HCT116 (cell line): ENCODE results near the gene FER.

Experiments
- ATF3 ChIP-seq: IDR thresholded peaks from 2 replicates; pipeline ENCODE4 v1.6.1; 2012
- EGR1 ChIP-seq: IDR thresholded peaks from 2 replicates; pipeline ENCODE4 v1.6.1; 2012; ENCODE audit warnings: low read depth
- POLR2AphosphoS5 ChIP-seq: IDR thresholded peaks from 2 replicates; pipeline ENCODE4 v1.6.1; 2011; ENCODE audit warnings: mild to moderate bottlenecking, low read depth, low read length, moderate library complexity
- RAD21 ChIP-seq: IDR thresholded peaks from 2 replicates; pipeline ENCODE4 v1.6.1; 2012; ENCODE audit warnings: low read depth, mild to moderate bottlenecking
- SIN3A ChIP-seq: IDR thresholded peaks from 2 replicates; pipeline ENCODE4 v1.6.1; 2012; ENCODE audit warnings: low read depth
- TCF7L2 ChIP-seq: IDR thresholded peaks from 2 replicates; pipeline ENCODE4 v1.7.0; 2011; ENCODE audit warnings: borderline replicate concordance, inconsistent platforms; ENCODE audit not compliant: insufficient read depth, insufficient read length; ENCODE audit errors: extremely low read depth
- YY1 ChIP-seq: IDR thresholded peaks from 2 replicates; pipeline ENCODE4 v1.6.1; 2011; ENCODE audit warnings: low read length, low read depth, moderate library complexity, mild to moderate bottlenecking; ENCODE audit not compliant: insufficient replicate concordance; ENCODE audit errors: extremely low read depth
- ZBTB33 ChIP-seq: IDR thresholded peaks from 2 replicates; pipeline ENCODE4 v1.6.1; 2011; ENCODE audit warnings: mild to moderate bottlenecking, low read length, moderate library complexity; ENCODE audit not compliant: insufficient replicate concordance; ENCODE audit errors: extremely low read depth
- ZFX ChIP-seq: fragments of 450-650 bp; IDR thresholded peaks from 2 replicates; pipeline ENCODE4 v1.6.1; 2017
- TF ChIP-seq, protein P1 (sequence below), 3 experiments: fragments of 200-600 bp in 1 of 3; sonication (generic) in 1 of 3; IDR thresholded peaks in 2 of 3; conservative IDR thresholded peaks in 1 of 3; 2 replicates each; pipeline ENCODE4 v1.5.1; 2012 to 2017; ENCODE audit warnings: low read depth in 2 of 3, low read length in 2 of 3, antibody characterized with exemption in 1 of 3, borderline replicate concordance in 1 of 3, control low read depth in 1 of 3, mild to moderate bottlenecking in 1 of 3, mixed read lengths in 1 of 3, mixed run types in 1 of 3, moderate library complexity in 1 of 3; ENCODE audit not compliant: insufficient read depth in 1 of 3

GRCh38 chr5:108739376-108739775, 8.3 kb upstream of the FER start:
- TF ChIP-seq ATF3: no peak
- TF ChIP-seq EGR1: no peak
- no peak for TF ChIP-seq ZFX
- TF ChIP-seq YY1: no peak
- no peak for TF ChIP-seq TCF7L2
- no peak for TF ChIP-seq SIN3A
- TF ChIP-seq, protein P1, sequence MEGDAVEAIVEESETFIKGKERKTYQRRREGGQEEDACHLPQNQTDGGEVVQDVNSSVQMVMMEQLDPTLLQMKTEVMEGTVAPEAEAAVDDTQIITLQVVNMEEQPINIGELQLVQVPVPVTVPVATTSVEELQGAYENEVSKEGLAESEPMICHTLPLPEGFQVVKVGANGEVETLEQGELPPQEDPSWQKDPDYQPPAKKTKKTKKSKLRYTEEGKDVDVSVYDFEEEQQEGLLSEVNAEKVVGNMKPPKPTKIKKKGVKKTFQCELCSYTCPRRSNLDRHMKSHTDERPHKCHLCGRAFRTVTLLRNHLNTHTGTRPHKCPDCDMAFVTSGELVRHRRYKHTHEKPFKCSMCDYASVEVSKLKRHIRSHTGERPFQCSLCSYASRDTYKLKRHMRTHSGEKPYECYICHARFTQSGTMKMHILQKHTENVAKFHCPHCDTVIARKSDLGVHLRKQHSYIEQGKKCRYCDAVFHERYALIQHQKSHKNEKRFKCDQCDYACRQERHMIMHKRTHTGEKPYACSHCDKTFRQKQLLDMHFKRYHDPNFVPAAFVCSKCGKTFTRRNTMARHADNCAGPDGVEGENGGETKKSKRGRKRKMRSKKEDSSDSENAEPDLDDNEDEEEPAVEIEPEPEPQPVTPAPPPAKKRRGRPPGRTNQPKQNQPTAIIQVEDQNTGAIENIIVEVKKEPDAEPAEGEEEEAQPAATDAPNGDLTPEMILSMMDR (IDR thresholded peaks at IDR 0.05 in 2 of 3, conservative IDR thresholded peaks at IDR 0.05 in 1 of 3; ENCODE audit: borderline replicate concordance in 1 of 3, insufficient read depth in 1 of 3, low read depth in 2 of 3, low read length in 2 of 3): no peak
- TF ChIP-seq ZBTB33: no peak
- no peak for TF ChIP-seq RAD21
- no peak for TF ChIP-seq POLR2AphosphoS5
